IPS DF 4.7 (cell line): ENCODE data around the gene SMIM27.
"Not testable (repeated sequence)": the region's sequence is repeated elsewhere in the genome, so short reads cannot be mapped to it uniquely, and the experiment has no call there.

Source experiments
- DNase-seq: peaks from one replicate; pipeline ENCODE4 v3.0.0-alpha.2; 2013; ENCODE audit warnings: low spot score; ENCODE audit errors: extremely low read depth

SMIM27 gene

DNA sequence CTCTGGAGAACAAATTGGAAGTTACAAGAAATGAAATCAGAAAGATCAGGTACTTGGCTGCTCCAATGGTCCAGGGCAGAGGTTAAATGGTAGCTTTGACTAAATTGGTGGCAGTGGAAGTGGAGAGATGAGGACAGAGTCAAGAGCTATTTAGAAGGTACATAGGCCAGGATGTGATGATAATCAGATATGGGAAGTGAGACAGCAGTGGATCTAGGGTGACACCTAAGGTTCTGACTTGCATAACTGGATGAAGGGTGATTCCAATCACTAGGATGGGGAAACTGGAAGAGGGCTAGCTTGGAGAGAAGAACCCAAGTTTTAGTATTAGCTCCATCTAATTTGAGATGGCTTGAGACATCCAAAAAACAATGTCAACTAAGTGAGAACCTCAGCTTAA lies 44.8 kb downstream of the SMIM27 start:
- DNase-seq = no peak

DNA sequence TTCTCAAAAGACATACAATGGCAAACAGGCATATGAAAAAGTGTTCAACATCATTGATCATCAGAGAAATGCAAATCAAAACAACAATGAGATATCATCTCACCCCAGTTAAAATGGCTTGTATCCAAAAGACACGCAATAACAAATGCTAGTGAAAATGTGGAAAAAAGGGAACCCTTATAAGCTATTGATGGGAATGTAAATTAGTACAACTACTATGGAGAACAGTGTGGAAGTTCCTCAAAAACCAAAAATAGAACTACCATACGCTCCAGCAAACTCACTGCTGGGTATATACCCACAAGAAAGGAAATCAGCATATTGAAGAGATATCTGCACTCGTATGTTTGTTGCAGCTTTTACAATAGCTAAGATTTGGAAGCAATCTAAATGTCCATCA lies 46.9 kb downstream of the SMIM27 start:
- not testable (repeated sequence) for DNase-seq
